ENCODE measurements around the gene MET. TPM values are rescaled to one million over a fixed set of nuclear protein-coding genes. Genes with fewer than 3 reads are reported as not detected.
A peak's percentile ranks its signal among the peaks of the same experiment; 100 is the strongest.

MET gene
- total RNA-seq, 1 donor from 2014 or later, result 46.0 TPM

- no peak for DNase-seq (ENCODE audit: low spot score, unreplicated experiment)
- Mint-ChIP-seq H3K27ac (peak overlapping the region; percentile 44), H3K4me1 (ENCODE audit: low read depth) (peaks cover 58% of the 10 kb centered on the region), H3K4me3 (ENCODE audit: low read depth) (no peak overlapping the region), H3K36me3 (ENCODE audit: insufficient read depth) (peaks cover 16% of the 10 kb centered on the region), H3K9me3 (ENCODE audit: low read depth) (peaks cover 9% of the 10 kb centered on the region), H3K27me3 (no peaks in the 10 kb centered on the region)
- no peak for TF ChIP-seq CTCF (IDR thresholded peaks at IDR 0.05; ENCODE audit: unreplicated experiment)
Measured at GRCh38 chr7:116709336-116709735, 37.3 kb downstream of the MET start.

- TF ChIP-seq CTCF (IDR thresholded peaks at IDR 0.05; ENCODE audit: unreplicated experiment), result no peak
- Mint-ChIP-seq H3K4me1 (ENCODE audit: low read depth) (peaks cover 55% of the 10 kb centered on the region), H3K4me3 (ENCODE audit: low read depth) (peak overlapping the region; percentile 30), H3K9me3 (ENCODE audit: low read depth) (peaks cover 9% of the 10 kb centered on the region), H3K27ac (peak overlapping the region; percentile 88), H3K36me3 (ENCODE audit: insufficient read depth) (peaks cover 10% of the 10 kb centered on the region), H3K27me3 (no peaks in the 10 kb centered on the region)
- DNase-seq (ENCODE audit: low spot score, unreplicated experiment), result no peak
Measured at GRCh38 chr7:116710764-116711452, 38.9 kb downstream of the MET start.

GRCh38 chr7:116711790-116712189, 39.8 kb downstream of the MET start:
- no peak for DNase-seq (ENCODE audit: low spot score, unreplicated experiment)
- peaks cover 11% of the 10 kb centered on the region for H3K36me3 Mint-ChIP-seq (ENCODE audit: insufficient read depth)
- peaks cover 9% of the 10 kb centered on the region for H3K9me3 Mint-ChIP-seq (ENCODE audit: low read depth)
- no peak for TF ChIP-seq CTCF (IDR thresholded peaks at IDR 0.05; ENCODE audit: unreplicated experiment)
- no peak overlapping the region for H3K4me3 Mint-ChIP-seq (ENCODE audit: low read depth)
- peak overlapping the region; percentile 34 for H3K27ac Mint-ChIP-seq
- peaks cover 51% of the 10 kb centered on the region for H3K4me1 Mint-ChIP-seq (ENCODE audit: low read depth)
- H3K27me3 Mint-ChIP-seq, result no peaks in the 10 kb centered on the region

GRCh38 chr7:116713500-116713899, 41.5 kb downstream of the MET start:
- no peak for TF ChIP-seq CTCF (IDR thresholded peaks at IDR 0.05; ENCODE audit: unreplicated experiment)
- Mint-ChIP-seq H3K4me1 (ENCODE audit: low read depth) (peaks cover 39% of the 10 kb centered on the region), H3K27ac (no peak overlapping the region), H3K9me3 (ENCODE audit: low read depth) (peaks cover 9% of the 10 kb centered on the region), H3K27me3 (no peaks in the 10 kb centered on the region), H3K36me3 (ENCODE audit: insufficient read depth) (peaks cover 13% of the 10 kb centered on the region), H3K4me3 (ENCODE audit: low read depth) (no peak overlapping the region)
- DNase-seq (ENCODE audit: low spot score, unreplicated experiment), result no peak

GRCh38 chr7:116713918-116714317, 41.9 kb downstream of the MET start:
- no peak overlapping the region for H3K4me3 Mint-ChIP-seq (ENCODE audit: low read depth)
- DNase-seq (ENCODE audit: low spot score, unreplicated experiment), result no peak
- H3K27me3 Mint-ChIP-seq, result no peaks in the 10 kb centered on the region
- peaks cover 9% of the 10 kb centered on the region for H3K9me3 Mint-ChIP-seq (ENCODE audit: low read depth)
- H3K27ac Mint-ChIP-seq, result no peak overlapping the region
- no peak for TF ChIP-seq CTCF (IDR thresholded peaks at IDR 0.05; ENCODE audit: unreplicated experiment)
- peaks cover 13% of the 10 kb centered on the region for H3K36me3 Mint-ChIP-seq (ENCODE audit: insufficient read depth)
- peaks cover 35% of the 10 kb centered on the region for H3K4me1 Mint-ChIP-seq (ENCODE audit: low read depth)
